Omental fat pad (tissue), 4 donors: ENCODE results near the gene DTNBP1. TPM values are rescaled to one million over a fixed set of nuclear protein-coding genes. Genes with fewer than 3 reads are reported as not detected.

Experiments
- ATAC-seq: fragments of 150-250 bp; one replicate; pipeline ENCODE4 v1.9.1; 2016; ENCODE audit warnings: mild to moderate bottlenecking, moderate library complexity; ENCODE audit not compliant: low FRiP score
- DNase-seq: peaks from one replicate; pipeline ENCODE4 v3.0.0-alpha.2; 2019; ENCODE audit warnings: low spot score
- CTCF ChIP-seq, 3 donors: fragments of 450-650 bp; IDR thresholded peaks; one replicate each; pipeline ENCODE4 v1.5.1; 2016 to 2017; ENCODE audit warnings: antibody characterized with exemption in 3 of 3, mild to moderate bottlenecking in 3 of 3, moderate library complexity in 2 of 3
- total RNA-seq, 4 donors: library from RNA; depleted of rRNA; stranded (reverse); fragments of >200 nt; gene quantifications; one replicate each; pipeline ENCODE4 v1.1.0, GENCODE V29; 2016

Gene DTNBP1
- total RNA-seq, 4 donors from 2014 or later = 5.9 to 13.9 (median 10.4) TPM

DNA sequence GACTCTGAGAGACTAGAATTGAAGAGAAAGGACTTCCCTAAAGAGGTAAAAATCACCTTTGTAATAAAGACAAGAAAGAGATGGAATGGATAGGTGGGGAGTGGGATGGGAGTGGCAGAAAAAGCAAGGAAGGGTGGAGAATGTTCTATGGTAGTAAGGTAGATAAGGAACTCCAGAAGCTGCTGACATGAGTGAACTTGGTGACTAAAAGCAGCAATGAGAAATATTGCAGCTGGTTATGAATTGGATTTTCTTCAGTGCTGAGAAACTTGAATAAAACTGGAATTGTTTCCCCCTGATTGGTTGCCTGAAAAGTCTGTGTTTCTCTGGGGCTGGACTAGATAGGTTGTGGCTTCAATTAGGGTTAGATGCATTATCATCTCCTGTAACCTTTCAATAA, 15.7 kb upstream of the DTNBP1 start:
- ATAC-seq (no peak), DNase-seq (no peak)
- no peak for TF ChIP-seq CTCF (IDR thresholded peaks at IDR 0.05)

GRCh38 chr6:15677822-15678221, 15.0 kb upstream of the DTNBP1 start:
- no peak for DNase-seq
- no peak for TF ChIP-seq CTCF (IDR thresholded peaks at IDR 0.05)
- no peak for ATAC-seq

GRCh38 chr6:15675536-15676220, 12.8 kb upstream of the DTNBP1 start:
- DNase-seq = no peak
- TF ChIP-seq CTCF (IDR thresholded peaks at IDR 0.05) = no peak
- ATAC-seq = no peak

- DNase-seq (no peak), ATAC-seq (no peak)
- TF ChIP-seq CTCF (IDR thresholded peaks at IDR 0.05) = no peak
Observed at GRCh38 chr6:15674690-15675386, 12.0 kb upstream of the DTNBP1 start.

DNA sequence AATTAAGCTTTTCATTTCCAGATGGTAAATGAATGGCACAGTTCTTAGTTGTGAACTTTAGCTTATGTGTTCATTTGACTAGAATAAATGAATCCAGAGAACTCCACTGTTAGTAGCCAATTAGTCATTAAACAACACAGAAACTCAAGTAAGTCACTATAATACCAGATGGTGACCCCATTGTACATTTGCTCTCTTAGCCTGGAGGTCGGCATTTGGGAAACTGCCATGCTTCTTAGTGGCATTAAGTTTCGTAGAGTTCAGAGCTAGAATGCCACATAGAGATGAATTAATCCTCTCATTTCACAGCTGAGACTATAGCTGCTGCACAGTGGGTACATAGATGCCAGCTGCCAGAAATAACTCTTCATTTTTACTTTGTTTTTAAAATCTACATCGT, 10.8 kb upstream of the DTNBP1 start:
- no peak for ATAC-seq
- TF ChIP-seq CTCF (IDR thresholded peaks at IDR 0.05) = no peak
- no peak for DNase-seq

- ATAC-seq (no peak), DNase-seq (no peak)
- TF ChIP-seq CTCF (IDR thresholded peaks at IDR 0.05) = no peak
Observed at GRCh38 chr6:15672818-15673217, 10.0 kb upstream of the DTNBP1 start.

DNA sequence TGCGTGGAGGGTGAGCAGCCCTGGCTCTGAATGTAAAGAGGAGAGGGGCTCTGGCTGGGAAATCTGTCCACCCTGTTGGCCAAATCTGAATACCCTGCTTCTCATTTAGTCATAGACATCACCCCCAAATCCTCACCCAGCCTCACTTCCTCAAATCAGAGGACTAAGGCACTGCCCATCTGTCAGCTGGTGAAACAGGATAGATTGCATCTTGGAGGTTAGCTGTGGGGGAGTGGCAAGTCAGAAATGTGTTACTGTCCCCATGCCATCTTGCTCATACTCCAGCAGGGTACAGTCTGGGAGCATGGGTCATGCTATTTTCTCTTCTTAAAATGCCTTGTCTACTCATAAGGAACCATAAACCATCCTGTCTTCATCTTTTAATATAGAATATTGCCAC, 9.5 kb upstream of the DTNBP1 start:
- ATAC-seq = no peak
- DNase-seq = no peak

More for the DNA sequence above, 9.5 kb upstream of the DTNBP1 start:
- no peak for TF ChIP-seq CTCF (IDR thresholded peaks at IDR 0.05)
